ACHN (cell line): ENCODE data around the gene TMEM39A.

ENCODE experiments used
- DNase-seq: peaks from one replicate; pipeline ENCODE4 v3.0.0-alpha.2; 2015
- in situ Hi-C: cut with HindIII; loops from 2 replicates; pipeline ENCODE4 v1.10.0; 2017; ENCODE audit warnings: low sequenced_read_pairs, low pct_ligation_motif_present, low pct_unique_long_range_greater_than_20kb

The TMEM39A gene

GRCh38 chr3:119469418-119470189, 6.2 kb upstream of the TMEM39A start:
- peak; percentile 23 for DNase-seq
- in situ Hi-C loops = no loop called here

GRCh38 chr3:119468041-119468440, 4.6 kb upstream of the TMEM39A start:
- in situ Hi-C loops = no loop called here
- no peak for DNase-seq

GRCh38 chr3:119457246-119457645, 6.2 kb downstream of the TMEM39A start:
- DNase-seq = no peak
- in situ Hi-C loops = no loop called here

GRCh38 chr3:119456469-119456868, 6.9 kb downstream of the TMEM39A start:
- in situ Hi-C loops = no loop called here

GRCh38 chr3:119453822-119454221, 9.6 kb downstream of the TMEM39A start:
- DNase-seq = no peak
- in situ Hi-C loops = no loop called here

More at GRCh38 chr3:119456469-119456868, 6.9 kb downstream of the TMEM39A start:
- no peak for DNase-seq

- in situ Hi-C loops = no loop called here
- DNase-seq = no peak
These were observed 18.8 kb downstream of the TMEM39A start for GRCh38 chr3:119444590-119444989.

GRCh38 chr3:119443179-119443578, 20.2 kb downstream of the TMEM39A start:
- DNase-seq = no peak
- in situ Hi-C loops = no loop called here

GRCh38 chr3:119437691-119438258, 25.6 kb downstream of the TMEM39A start:
- in situ Hi-C loops = no loop called here
- no peak for DNase-seq

GRCh38 chr3:119436977-119437376, 26.4 kb downstream of the TMEM39A start:
- in situ Hi-C loops = no loop called here
- no peak for DNase-seq

- in situ Hi-C loops = no loop called here
- no peak for DNase-seq
These were observed 28.7 kb downstream of the TMEM39A start for GRCh38 chr3:119434703-119435102.

- no peak for DNase-seq
- in situ Hi-C loops = no loop called here
These were observed 29.6 kb downstream of the TMEM39A start for GRCh38 chr3:119433613-119434325.

GRCh38 chr3:119428538-119428937, 34.9 kb downstream of the TMEM39A start:
- in situ Hi-C loops = no loop called here
- peak; percentile 8 for DNase-seq

GRCh38 chr3:119427669-119428068, 35.7 kb downstream of the TMEM39A start:
- in situ Hi-C loops = no loop called here
- no peak for DNase-seq

- DNase-seq = peak; percentile 6
- in situ Hi-C loops = no loop called here
These were observed 43.2 kb downstream of the TMEM39A start for GRCh38 chr3:119420196-119420595.

GRCh38 chr3:119418641-119419040, 44.8 kb downstream of the TMEM39A start:
- in situ Hi-C loops = no loop called here
- DNase-seq = no peak

GRCh38 chr3:119417771-119418512, 45.5 kb downstream of the TMEM39A start:
- DNase-seq = no peak

GRCh38 chr3:119416873-119417272, 46.5 kb downstream of the TMEM39A start:
- no peak for DNase-seq
- in situ Hi-C loops = no loop called here

More at GRCh38 chr3:119417771-119418512, 45.5 kb downstream of the TMEM39A start:
- in situ Hi-C loops = no loop called here

GRCh38 chr3:119413603-119414280, 49.7 kb downstream of the TMEM39A start:
- in situ Hi-C loops = no loop called here
- no peak for DNase-seq
